GM21360 (cell line): ENCODE data around the gene ARHGAP35.

ENCODE experiments used
- ATAC-seq: cut with Tn5 transposase; IDR thresholded peaks from one replicate; pipeline ENCODE4 v1.9.1; 2021; ENCODE audit warnings: mild to moderate bottlenecking, moderate library complexity; ENCODE audit not compliant: unreplicated experiment

The ARHGAP35 gene

GRCh38 chr19:46901701-46902401 lies 41.1 kb downstream of the ARHGAP35 start:
- no peak for ATAC-seq

- ATAC-seq: no peak
These were observed 41.6 kb downstream of the ARHGAP35 start for GRCh38 chr19:46902402-46902766.

GRCh38 chr19:46903458-46903857 lies 42.7 kb downstream of the ARHGAP35 start:
- no peak for ATAC-seq

DNA sequence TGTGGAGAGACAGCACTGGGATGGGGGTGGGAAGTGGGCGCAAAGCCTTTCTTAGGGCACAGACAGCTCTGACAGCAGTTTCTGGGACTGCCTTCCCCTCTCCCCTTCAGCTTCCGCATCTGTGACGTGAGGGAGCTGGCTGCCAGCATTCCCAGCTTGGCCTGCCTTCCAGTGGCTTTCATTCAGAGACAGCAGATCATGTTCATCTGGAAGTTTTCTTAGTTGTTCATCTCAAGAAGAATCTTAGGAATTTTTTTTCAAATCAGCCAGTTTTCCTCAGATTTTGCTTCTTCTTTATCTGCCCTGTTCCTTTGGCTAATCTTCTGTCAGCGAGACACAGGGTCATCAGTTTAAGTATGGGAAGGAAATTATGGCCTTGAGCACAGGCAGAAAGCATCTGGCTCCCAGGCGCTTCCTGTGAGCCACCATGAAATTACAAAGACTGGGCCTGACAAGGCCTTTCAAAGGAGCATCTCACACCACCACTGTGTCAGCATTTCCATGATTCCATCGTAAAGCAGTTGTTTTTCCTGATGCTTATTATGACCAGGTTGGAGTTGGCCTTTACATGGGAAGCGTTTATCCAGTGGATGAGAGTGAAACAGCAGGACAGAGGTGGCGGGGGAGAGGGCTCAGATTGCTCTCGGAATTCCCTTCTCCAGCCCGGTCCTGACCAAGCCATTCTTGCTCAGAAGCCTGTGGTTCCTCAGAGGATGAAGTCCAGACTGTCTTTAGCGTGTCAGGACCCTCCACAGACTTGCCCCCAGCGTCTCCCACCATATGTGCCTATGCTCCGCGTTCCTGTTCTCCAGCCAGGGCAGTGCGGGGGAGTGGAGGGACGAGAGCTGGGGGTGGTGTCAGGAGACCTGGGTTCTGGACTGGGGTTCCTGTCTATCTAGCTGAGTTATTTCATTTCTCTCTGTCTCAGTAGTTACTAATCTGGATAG lies 43.6 kb downstream of the ARHGAP35 start:
- ATAC-seq: no peak

DNA sequence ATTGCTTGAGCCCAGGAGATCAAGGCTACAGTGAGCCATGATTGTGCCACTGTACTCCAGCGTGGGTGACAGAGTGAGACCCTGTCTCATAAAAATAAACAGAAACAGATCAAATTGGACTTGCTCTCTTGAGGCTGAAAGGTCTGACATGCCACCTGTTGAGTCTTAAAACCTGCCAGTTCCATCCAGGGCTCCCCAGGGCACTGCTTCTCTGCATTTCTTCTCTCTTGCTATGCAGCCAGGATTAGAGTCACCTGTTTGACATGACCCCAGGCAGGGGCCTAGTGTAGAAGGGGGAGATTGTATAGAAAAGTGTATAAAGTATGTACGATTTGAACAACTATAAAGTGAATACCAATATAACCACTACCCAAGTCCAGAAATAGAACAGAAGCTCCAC lies 45.4 kb downstream of the ARHGAP35 start:
- ATAC-seq: no peak

DNA sequence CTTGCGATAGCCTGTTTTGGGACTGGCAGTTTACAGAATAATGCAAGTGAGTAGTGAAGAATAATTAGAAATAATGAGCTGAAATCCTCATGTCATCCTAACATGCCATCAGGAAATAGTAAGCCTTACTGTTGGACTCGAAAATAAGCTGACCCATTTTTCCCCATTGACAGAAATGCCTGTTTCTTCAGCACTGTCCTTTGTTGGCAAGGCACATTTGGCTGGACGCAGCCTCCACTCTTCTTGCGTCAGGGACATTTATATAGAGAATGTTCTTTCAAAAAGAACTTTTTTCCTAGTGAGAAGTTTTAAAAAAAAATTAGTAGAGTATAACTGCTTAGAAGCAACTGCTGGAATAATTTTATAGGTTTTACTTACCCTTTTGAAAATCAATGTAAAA lies 47.1 kb downstream of the ARHGAP35 start:
- ATAC-seq: no peak

- no peak for ATAC-seq
These were observed 48.6 kb downstream of the ARHGAP35 start for GRCh38 chr19:46909356-46909755.
